Neutrophil (primary cell): ENCODE data around the gene PSMD12.

ENCODE experiments used
- H3K27ac ChIP-seq: fragments of 200-600 bp; sonication (generic); 2 replicates; pipeline ENCODE4 v1.5.1; 2016; ENCODE audit warnings: mild to moderate bottlenecking, moderate library complexity
- H3K27me3 ChIP-seq: fragments of 200-600 bp; sonication (generic); 2 replicates; pipeline ENCODE4 v1.6.0; 2016; ENCODE audit warnings: mild to moderate bottlenecking
- H3K36me3 ChIP-seq: fragments of 200-600 bp; sonication (generic); 2 replicates; pipeline ENCODE4 v1.5.1; 2017
- H3K4me1 ChIP-seq, 2 experiments: fragments of 200-600 bp in 1 of 2; sonication (generic) in 1 of 2; 1 replicate in 1 of 2; 2 replicates in 1 of 2; pipeline versions ENCODE4 v1.5.1 to v1.6.1; 2013 to 2016; ENCODE audit warnings: low read depth in 1 of 2, low read length in 1 of 2, mild to moderate bottlenecking in 1 of 2, moderate library complexity in 1 of 2; ENCODE audit not compliant: control insufficient read depth in 1 of 2, insufficient read depth in 1 of 2
- H3K4me3 ChIP-seq, 2 experiments: fragments of 200-600 bp in 1 of 2; sonication (generic) in 1 of 2; 1 replicate in 1 of 2; 2 replicates in 1 of 2; pipeline ENCODE4 v1.5.1; 2013 to 2016; ENCODE audit warnings: low read depth in 1 of 2, low read length in 1 of 2, mild to moderate bottlenecking in 1 of 2, moderate library complexity in 1 of 2
- H3K9me3 ChIP-seq: fragments of 200-600 bp; sonication (generic); 2 replicates; pipeline ENCODE4 v1.5.1; 2016
- TF ChIP-seq, protein P1 (sequence below): fragments of 200-600 bp; sonication (generic); IDR thresholded peaks from 2 replicates; pipeline ENCODE4 v1.5.1; 2016; ENCODE audit warnings: antibody characterized with exemption

The PSMD12 gene

DNA sequence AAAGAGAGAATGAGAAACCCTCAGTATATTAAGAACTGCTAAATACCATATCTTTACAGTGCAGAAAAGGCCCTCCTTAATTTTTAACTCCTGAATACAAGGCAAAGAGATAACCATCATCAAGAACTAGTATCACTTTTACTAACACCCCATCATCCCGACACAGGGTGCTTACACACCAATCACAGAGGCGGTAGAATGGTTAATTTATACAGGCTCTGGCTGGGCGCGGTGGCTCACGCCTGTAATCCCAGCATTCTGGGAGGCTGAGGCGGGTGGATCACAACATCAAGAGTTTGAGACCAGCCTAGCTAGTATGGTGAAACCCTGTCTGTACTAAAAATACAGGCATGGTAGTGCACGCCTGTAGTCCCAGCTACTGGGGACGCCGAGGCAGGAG, 4.2 kb downstream of the PSMD12 start:
- H3K27ac ChIP-seq = no peak overlapping the region

DNA sequence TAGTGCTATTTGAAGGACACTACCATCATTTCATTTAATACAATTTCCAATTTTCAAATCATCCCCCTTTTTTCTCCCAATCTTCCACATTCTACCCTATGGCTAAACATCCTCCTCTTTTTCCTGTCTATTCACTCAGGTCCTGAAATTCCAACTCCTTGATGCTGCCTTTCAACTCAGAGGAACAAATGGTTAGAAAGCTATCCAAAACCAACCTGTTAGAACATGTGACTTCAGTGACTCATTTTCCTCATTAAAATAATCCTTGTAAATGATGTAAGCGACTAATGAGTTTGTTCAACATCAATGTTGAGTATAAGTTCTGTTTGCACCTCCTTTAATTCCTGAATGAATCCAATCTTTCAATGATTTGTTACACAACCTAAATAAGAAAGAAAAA, 5.5 kb downstream of the PSMD12 start:
- Histone ChIP-seq H3K4me1 (peaks cover 21 to 27% of the 10 kb centered on the region in 2 experiments), H3K36me3 (peaks cover 22% of the 10 kb centered on the region), H3K27ac (no peak overlapping the region), H3K4me3 (no peak overlapping the region), H3K27me3 (no peaks in the 10 kb centered on the region), H3K9me3 (no peaks in the 10 kb centered on the region)
- TF ChIP-seq, protein P1, sequence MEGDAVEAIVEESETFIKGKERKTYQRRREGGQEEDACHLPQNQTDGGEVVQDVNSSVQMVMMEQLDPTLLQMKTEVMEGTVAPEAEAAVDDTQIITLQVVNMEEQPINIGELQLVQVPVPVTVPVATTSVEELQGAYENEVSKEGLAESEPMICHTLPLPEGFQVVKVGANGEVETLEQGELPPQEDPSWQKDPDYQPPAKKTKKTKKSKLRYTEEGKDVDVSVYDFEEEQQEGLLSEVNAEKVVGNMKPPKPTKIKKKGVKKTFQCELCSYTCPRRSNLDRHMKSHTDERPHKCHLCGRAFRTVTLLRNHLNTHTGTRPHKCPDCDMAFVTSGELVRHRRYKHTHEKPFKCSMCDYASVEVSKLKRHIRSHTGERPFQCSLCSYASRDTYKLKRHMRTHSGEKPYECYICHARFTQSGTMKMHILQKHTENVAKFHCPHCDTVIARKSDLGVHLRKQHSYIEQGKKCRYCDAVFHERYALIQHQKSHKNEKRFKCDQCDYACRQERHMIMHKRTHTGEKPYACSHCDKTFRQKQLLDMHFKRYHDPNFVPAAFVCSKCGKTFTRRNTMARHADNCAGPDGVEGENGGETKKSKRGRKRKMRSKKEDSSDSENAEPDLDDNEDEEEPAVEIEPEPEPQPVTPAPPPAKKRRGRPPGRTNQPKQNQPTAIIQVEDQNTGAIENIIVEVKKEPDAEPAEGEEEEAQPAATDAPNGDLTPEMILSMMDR = no peak

More for the DNA sequence above, 4.2 kb downstream of the PSMD12 start:
- Histone ChIP-seq H3K4me1 (peaks cover 26 to 32% of the 10 kb centered on the region in 2 experiments), H3K27me3 (no peaks in the 10 kb centered on the region), H3K4me3 (no peak overlapping the region), H3K9me3 (no peaks in the 10 kb centered on the region), H3K36me3 (peaks cover 15% of the 10 kb centered on the region)
- TF ChIP-seq, protein P1 = no peak

DNA sequence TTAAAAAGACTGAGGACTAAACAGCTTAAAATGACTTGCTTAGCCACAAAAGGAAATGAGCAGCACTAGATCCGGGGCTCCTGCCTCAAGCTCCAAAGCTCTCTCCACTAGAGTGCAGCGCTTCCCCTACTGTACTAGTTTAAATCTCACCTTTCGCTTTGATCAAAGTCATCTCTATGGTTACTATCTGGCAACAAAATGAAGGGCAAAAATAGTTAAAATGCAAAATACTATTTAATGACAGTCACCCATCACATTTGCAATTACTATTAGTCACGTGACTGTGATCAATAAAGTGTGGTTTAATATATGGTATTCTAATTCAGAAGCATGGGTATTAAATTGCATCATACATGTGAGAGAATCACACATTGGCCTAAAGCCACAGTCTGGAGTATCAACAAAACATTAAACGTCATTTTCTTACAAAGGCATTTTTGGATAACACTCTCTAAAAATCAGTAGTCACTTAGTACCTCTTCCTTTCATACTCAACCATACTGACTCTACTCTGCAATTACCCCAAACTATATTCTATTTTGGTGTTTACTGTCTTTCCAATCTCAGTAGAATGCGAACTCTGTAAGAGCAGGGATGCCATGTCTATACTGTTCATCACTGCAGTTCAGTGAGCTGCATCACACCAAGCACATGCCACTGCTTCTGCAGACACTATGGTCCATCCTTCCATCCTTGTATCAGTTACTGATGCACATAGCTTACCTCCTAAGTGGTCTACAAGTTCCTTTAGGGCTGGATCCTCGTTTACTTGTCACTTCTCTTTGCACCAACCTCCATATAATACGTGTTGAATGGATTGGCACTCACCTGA, 6.2 kb downstream of the PSMD12 start:
- Histone ChIP-seq H3K4me1 (peaks cover 21 to 22% of the 10 kb centered on the region in 2 experiments), H3K27ac (no peak overlapping the region), H3K36me3 (peaks cover 22% of the 10 kb centered on the region), H3K27me3 (no peaks in the 10 kb centered on the region), H3K9me3 (no peaks in the 10 kb centered on the region), H3K4me3 (no peak overlapping the region)
- TF ChIP-seq, protein P1 = no peak

DNA sequence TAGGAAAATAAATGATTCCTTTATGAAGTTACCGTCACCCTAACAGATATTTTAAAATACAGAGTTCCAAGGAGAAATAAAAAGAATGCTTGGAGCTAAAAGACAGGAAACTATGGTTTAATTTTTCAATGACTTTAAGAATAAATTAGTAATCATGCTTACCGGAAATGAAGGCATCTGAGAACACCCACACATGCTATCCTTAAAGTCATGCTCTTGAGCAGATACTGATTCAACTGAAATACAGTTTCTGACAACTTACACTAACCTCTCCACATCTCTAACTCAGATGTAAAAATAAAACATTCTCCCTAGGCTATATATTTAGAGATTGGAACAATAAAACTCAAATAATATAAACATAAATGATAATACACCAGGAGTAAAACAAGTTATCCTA, 7.8 kb downstream of the PSMD12 start:
- TF ChIP-seq, protein P1 = no peak
- Histone ChIP-seq H3K4me1 (peaks cover 24 to 26% of the 10 kb centered on the region in 2 experiments), H3K9me3 (no peaks in the 10 kb centered on the region), H3K36me3 (peaks cover 20% of the 10 kb centered on the region), H3K27me3 (no peaks in the 10 kb centered on the region), H3K4me3 (no peak overlapping the region), H3K27ac (no peak overlapping the region)

DNA sequence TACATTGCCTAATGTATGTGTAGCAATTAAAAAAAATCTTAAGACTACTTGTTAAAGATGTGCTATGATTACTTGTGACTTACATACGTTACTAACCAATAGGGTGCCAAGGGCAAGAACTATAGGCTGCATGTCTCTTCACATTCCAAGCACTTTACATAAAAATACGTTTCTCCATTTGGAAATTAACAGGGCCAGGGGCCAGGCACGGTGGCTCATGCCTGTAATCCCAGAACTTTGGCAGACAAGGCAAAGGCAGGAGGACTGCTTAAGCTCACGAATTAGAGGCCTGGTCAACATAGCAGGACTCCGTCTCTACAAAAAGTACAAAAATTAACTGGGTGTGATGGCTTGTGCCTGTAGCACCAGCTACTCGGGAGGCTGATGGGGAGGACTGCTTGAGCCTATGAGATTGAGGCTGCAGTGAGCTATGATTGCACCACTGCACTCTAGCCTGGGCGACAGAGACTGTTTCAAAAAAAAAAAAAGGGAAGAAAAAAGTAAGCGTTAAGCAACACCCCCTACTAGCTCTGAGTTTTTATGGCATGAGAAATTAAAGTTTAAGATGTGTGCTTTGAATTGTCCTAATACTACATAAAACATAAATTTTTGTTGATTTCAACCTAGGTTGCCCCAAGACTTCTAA, 12.3 kb downstream of the PSMD12 start:
- H3K4me1 ChIP-seq = peaks cover 42 to 47% of the 10 kb centered on the region in 2 experiments
- no peaks in the 10 kb centered on the region for H3K27me3 ChIP-seq
- TF ChIP-seq, protein P1 = no peak
- H3K9me3 ChIP-seq = no peaks in the 10 kb centered on the region
- peak overlapping the region; percentile 73 for H3K27ac ChIP-seq
- peak overlapping the region in 1 of 2 experiments; percentile 25 for H3K4me3 ChIP-seq
- peaks cover 33% of the 10 kb centered on the region for H3K36me3 ChIP-seq
